Inflammatory macrophage treated with lipopolysaccharide for 1 hour (primary cell): Measurements from ENCODE around the gene C3orf18.
A peak's percentile ranks its signal among the peaks of the same experiment; 100 is the strongest.

Source experiments
- DNase-seq, 2 donors: peaks; one replicate each; pipeline ENCODE4 v3.0.0-alpha.2; 2020 to 2022

The C3orf18 gene

DNA sequence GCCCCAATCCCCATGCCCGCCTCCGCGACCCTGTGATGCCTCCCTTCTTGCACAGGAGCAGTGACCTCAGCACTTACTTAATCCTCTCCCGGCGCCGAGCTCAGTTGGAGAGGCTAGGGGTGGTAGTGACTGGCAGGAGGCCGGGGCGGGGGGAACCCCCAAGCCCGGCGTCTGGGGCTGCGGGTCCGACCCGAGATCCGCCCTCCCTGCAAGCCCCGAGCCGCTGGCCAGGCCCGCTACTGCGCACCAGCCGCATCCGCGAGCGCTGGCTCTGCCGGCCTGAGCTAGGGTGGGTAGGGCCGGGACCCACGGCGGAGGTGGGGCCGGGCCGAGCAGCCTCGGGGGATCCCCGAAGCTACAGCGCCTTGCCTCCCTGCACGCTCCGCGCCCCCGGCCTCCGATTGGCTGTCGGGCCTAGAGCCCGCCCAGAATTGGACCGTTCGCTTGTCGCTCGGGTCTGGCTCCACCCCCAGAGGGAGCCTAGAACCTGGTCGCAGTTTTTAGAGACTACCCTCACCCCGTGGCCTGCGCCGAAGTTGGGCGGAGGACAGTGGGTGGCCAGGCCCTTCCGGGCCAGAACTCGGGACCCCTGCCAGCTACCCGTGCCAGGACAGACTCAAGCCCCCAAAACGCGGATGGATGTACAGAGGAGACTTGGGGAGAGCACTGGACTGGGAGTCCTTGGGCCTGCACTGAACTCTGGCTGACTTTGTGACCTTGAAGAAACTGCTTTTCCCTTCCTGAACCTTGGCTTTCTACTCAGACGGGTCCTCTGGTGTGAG lies at the start of gene C3orf18:
Gene C3orf18 (minus strand): TSS at position 362 of the 782 bp plus-strand sequence. CDS start 2,048 bp downstream, outside the sequence.
- peak; percentile 95 for DNase-seq

- DNase-seq: peak; percentile 86 to 98
These were observed 49.2 kb upstream of the C3orf18 start for GRCh38 chr3:50616770-50617095.

DNA sequence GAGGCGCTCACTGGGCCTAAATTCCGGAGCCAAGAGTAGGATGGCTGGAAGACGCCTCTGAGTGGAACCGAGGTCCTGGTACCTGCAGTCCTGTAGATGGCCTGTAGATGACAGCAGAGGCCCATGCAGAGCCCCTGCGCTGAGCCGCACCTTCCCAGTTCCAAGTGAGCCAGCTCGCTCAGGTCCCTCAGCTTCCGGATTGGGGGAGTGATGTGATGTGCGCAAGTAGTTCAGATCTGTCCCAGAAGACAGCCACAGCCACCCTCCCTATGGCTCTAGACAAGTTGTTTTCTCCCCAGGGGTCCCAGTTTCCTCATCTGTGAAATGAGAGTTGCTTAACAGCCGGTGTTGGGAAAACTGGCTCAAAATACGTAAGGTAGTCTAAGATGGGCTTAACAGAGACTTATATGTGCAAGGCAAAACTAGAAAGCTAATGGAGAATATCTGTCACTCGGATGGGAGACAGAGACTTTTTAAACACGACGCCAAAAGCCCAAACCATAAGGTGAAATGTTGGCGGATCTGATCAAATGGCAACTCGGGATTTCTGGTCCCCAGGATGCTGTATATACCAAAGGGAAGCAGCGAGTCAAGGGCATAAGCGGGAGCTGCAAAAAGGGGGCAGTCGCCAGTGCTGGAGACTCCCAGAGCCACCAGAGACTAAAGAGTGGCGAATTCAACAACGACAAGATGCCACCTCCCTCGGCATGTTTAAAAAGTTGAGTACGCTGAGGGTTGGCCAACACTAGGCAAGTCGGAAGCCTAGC lies 48.6 kb upstream of the C3orf18 start:
- peak; percentile 68 to 83 for DNase-seq

- DNase-seq: no peak
These were observed 47.6 kb upstream of the C3orf18 start for GRCh38 chr3:50615190-50615589.

- DNase-seq: no peak
These were observed 45.7 kb upstream of the C3orf18 start for GRCh38 chr3:50612970-50613846.

GRCh38 chr3:50612234-50612882 lies 44.8 kb upstream of the C3orf18 start:
- no peak for DNase-seq

DNA sequence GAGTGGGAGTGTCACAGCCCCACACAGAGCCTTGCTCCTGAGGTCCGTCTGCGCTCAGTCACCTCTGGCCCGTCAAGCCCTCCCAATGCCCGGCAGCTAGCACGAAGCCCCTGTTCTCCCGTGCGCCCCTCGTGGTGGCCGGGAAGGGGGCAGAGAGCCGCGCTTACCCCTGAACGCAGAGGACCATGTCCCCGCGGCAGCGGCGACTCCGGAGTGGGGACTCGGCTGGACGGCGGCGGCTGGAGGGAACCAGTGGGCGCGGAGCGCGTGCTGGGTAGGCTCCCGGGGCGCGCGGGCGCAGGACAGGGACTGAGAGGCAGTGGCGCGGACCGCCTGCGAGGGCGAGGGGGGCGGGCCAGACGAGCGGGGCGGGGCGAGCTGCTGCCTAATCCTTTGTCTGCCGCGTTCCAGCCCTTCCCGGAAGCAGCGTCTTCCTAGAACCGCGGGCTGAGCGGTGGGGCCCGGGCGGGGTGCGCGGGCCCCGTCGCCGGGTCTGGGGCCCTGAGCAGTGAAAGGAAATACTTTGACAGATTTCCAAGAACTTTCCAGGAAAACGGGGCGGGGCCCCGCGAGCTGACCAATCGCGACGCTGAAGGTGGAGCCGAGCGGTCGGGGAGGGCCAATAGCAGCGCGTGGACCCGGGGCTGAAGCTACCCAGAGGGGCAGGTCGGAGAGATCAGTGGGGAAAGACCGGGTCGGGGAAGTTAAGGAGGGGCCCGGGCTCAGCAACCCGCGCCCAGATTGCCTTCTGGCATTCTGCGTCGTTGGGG lies 44.1 kb upstream of the C3orf18 start, which contains the start of gene CISH:
Gene CISH (minus strand): TSS at position 311 of the 770 bp plus-strand sequence. CDS start 124 bp downstream, at position 187.
- DNase-seq: peak; percentile 99 to 100

DNA sequence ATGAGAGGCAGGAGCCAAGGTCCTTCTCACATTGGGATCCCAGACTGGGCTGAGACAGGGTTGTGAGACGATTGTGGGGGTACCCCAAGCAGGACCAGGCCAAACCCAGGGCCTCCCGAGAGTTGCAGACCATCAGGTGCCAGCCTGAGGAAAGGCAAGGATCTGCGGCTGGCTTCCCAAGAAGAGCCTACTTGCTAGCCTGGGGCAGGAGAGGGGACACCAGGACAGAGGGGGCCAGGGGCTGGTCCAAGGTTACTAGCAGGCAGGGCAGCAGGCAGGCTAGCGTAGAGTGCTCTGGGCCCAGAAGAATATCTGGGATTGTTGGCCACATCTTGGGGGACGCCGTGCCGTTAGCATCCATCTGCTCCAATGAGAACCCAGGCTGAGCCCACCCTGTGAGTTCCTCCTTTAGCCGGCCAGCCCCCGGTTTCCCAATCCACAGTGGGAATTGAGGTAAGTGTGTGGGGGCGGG lies 43.5 kb upstream of the C3orf18 start:
- DNase-seq: peak in 1 of 2 donors; percentile 48

DNA sequence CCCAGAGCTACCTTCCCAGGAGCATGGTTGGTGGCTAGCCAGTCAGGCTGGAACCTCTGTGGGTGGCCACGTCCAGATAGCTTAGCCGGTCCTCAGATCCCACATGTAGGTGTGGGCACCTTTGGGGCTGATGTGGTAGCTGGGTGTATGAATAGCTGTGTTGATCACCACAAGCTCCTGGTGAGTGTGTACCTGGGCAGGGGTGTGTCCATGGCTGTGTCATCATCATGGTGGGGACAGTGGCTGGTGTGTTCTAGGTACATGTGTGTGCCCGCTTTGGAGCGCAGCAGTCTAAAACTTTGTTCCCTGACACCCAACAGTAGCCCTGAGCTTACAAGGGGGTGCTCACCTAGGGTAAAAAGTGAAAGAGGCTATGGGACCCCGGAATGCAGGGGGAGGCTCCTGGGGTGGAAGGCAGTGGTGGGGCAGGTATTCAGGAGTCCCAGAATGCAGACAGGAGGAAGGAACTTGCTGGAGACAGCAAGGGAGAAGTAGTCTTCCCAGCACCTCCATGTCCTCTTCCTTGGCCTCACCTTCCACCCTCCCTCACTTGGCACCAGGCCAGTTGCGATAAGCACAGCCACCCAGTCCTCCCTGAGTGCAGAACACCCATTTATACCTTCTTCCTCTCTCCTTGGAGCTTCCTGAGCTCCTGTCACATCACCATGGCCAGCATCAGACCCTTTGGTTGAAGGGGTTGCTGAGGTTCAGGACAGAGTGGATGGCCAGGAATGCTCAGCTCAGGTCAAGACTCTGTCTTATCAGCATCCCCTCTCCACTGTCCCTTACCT lies 42.8 kb upstream of the C3orf18 start:
- DNase-seq: no peak

GRCh38 chr3:50609763-50610085 lies 42.2 kb upstream of the C3orf18 start:
- DNase-seq: no peak

DNA sequence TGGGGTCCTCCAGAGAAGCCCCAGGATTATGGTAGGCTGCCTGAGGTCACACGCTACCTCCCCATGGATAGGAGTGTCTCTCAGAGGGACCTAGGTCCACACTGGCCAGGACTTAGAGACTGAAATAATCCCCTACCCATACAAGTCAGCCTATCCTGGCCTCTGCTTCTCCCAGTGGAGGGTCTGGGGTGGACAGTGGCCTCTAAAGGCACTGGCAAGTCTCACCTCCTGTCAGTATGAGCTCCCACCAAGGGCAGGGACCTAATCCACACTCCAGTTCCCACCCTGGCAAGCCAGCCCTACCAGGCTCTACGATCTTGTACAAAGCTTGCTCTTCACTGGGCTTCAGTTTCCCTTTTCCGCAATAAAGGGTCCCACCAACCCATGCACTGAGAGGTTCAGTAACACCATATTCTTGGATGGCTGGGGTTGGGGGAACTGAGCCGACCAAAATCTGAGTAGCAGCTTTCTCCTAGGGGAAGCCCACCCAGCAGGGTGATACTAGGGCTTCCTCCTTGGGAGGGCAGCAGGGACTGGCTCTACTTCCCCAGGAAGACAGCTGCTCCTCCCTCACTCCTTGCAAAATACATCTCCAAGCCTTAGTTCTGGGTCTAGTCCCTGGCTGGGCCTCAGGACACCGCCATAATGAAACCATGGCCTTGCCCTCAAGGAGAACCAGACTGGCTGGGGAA lies 41.7 kb upstream of the C3orf18 start:
- peak in 1 of 2 donors; percentile 47 for DNase-seq

DNA sequence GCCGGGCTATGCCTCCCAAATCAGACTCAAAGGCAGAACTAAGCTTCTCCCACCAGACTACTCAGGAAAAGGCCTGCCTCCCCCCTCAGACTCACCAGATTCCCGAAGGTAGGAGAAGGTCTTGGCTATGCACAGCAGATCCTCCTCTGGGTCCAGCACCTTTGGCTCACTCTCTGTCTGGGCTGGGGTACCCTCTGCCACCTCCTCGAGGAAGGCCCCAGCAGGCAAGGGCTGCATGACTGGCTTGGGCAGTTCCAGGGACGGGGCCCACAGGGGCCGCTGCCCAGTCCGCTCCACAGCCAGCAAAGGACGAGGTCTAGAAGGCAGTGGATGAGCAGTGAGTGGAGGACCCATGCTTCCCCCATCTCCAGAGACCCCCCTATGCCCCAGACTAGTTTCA lies 40.7 kb upstream of the C3orf18 start:
- no peak for DNase-seq

DNA sequence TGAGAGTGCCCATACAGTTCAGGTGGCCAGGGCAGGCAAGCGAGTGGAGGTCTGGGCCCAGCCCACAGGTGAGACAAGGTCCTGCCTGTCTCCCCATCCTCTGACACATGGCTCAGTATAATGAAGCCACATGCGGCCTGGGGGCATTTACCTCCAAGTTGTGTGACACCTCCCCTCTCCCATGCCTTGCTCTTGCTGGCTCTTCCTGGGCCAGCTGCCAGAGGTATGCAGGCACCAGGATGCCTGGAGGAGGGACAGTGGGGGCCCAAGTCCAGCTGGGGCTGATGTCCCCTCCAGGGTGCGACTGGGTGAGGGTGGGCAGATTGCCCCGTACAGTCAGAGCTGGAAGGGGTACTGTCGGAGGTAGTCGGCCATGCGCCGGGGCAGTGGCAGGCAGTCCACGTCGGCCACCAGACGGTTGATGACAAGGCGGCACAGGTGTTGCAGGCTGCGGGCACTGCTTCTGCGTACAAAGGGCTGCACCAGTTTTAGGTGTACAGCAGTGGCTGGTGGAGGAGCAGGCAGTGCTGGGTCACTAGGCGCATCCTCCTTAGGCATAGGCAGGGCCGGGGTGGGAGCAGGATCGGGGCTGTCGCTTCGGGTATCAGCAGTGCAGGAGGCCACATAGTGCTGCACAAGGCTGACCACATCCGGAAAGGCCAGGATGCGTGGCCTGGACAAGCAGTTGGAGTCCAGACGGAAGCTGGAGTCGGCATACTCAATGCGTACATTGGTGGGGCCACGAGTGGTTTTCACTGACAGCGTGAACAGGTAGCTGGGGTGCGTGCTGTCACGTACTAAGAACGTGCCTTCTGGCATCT lies 39.9 kb upstream of the C3orf18 start:
- DNase-seq: no peak

DNA sequence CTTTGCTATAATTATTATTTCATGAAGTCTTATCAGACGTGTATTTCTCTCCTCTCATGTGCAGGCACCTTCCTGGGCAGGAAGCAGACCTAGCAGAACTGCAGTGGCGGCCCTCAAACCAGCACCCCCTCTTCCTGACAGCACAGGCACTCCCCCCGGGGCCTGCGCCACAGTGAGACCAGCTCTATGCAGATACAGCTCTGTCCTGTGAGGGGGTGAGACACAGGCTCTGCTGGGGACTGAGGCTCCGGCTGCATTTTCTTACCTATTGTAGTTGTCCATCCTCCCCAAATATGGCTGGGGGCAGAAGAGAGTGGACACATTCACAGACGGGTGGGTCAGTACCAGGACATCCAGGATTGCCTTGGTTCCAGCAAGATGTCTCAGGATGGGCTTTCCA lies 39.0 kb upstream of the C3orf18 start:
- DNase-seq: no peak

DNA sequence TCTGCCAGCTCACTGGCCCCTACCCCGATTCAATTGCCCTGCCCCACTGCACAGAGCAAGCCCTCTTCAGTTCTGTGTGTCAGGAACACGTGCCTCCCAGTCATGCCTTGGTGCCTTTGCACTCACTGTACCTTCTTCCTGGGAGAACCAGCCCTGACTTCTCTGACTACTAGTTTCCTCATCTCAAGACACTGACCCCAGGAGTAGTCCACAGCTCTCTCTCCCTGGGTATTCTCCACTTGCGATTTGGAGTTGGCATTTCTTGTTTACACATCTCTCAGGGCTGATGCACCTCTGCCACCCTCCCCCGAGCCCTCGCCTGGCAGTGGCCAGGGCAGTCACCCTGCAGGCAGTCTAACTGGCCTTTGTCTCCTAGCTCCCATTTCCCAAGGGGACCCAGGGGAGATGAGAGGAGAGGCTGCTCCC lies 38.4 kb upstream of the C3orf18 start:
- peak; percentile 33 to 66 for DNase-seq

DNA sequence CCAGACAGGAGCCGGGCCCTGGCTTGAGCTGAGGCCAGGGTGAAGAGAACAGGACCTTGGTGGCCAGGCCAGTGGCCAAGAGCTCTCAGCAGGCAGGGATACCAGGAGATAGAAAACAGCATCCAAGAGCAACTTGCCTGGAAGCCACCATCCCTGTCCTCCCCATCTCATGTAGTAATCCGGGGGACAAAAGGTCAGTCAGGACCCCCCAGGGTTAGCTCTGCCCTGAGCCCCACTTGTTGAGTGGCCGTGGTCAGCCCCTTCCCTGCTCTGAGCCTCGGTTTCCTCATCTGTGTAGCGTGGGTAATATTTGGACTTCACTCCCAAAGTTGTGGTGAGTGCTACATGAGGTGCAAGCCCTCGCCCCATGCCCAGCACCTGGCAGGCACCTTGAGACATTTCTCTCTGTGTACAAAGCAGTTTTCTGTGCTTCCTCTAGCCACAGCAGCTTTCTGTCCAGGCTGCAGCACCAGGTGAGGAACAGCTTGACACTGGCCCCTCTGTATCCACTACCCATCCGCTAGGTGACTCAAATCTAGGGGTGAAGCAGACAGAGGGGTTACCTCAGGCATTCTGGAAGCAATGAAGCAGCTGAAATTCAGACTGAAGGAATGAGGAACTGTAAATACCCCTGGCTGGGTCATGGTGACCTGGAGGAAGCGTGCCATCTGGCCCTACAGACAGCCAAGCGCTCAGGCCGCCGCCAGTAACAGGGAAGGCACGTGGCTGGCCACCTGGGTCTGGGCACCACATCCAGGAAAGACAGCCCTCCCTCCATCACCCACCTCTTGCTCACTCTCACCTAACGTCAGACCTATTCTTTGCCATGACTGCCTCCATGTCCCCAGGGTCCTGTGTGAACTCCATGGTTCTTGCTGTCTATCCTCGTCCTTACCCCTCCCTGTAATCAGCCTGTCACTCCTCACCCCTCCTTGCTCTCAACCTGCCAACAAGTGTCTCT lies 37.4 kb upstream of the C3orf18 start:
- peak in 1 of 2 donors; percentile 30 for DNase-seq

DNA sequence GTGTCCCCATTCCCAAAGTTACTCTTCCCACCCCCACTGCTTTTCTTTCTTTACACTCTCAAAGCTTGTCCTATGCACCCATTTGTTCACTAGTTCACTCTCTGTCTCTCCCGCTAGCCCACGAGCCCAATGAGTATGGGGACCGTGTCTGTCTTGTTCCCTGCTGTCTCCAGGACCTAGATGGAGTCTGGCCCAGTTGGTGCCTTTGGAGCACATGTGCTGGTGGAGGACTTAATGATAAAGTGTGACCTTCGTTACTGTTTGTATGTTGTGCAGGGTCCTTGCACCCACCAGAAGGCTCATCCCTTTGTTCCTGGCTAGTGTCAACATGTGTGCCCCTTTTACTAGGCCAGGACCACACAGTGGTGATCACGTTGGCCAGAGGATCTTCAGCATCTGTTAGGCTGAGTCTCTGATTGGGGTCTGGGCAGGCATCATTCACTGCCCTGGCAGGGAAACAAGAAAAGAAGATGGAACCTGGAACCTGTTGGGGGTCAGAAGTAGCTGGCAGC lies 36.6 kb upstream of the C3orf18 start:
- no peak for DNase-seq
